Activated T-cell treated with anti-CD3 and anti-CD28 coated beads for 48 hours (primary cell): ENCODE measurements around the gene CCDC15.

Experiments used
- DNase-seq: peaks from one replicate; pipeline ENCODE4 v3.0.0-alpha.2; 2020; ENCODE audit warnings: low read depth

CCDC15 gene, protein sequence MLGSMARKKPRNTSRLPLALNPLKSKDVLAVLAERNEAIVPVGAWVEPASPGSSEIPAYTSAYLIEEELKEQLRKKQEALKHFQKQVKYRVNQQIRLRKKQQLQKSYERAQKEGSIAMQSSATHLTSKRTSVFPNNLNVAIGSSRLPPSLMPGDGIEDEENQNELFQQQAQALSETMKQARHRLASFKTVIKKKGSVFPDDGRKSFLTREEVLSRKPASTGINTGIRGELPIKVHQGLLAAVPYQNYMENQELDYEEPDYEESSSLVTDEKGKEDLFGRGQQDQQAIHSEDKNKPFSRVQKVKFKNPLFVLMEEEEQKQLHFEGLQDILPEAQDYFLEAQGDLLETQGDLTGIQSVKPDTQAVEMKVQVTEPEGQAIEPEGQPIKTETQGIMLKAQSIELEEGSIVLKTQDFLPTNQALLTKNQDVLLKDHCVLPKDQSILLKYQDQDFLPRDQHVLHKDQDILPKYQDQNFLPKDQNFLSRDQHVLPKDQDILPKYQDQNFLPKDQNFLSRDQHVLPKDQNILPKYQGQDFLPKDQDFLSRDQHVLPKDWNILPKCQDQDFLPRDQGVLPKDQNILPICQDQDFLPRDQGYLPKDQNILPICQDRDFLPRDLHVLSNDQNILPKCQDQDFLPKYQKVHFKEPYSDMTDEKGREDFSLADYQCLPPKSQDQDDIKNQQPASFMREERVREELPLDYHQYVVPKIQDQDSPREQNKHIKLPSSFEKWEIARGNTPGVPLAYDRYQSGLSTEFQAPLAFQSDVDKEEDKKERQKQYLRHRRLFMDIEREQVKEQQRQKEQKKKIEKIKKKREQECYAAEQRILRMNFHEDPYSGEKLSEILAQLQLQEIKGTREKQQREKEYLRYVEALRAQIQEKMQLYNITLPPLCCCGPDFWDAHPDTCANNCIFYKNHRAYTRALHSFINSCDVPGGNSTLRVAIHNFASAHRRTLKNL

DNA sequence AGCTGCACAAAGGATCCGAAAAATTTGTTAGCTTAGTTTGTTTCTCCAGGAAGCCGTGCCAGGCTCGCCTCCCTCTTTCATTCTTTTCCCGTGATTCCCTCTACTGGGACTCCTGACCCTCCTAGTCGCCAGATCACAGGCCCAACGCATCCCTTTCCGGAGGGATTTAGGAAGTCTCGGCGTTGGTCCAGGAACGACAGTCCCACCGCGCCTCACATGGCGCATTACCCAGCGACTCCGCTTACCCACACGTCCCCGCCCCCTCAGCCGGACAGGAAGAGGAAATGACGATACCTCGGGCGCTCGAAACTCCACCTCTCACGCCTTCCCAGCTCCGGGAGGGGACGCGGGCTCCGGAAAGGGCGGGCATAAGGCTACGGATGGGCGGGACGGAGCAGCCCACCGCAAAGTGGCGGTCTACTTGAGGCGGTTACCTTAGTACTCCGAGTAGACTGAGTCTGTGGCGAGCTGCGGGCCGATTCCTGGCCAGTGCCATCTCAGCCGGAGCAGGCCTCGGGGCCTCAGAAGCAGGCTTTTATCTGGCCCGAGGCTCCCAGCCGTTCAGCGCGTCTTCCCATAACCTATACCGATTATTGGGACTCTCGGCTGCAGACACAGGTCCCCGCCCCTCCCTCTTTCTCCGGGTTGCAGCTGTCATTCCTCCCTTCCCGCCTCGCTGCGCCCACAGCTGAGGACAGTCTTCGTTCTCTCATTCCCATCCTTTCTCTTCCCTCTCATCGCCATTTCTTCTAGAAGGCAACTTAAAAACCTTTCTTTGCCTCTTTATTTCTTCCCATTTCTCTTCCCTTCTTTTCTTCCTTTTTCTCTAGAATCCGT, at the start of gene CCDC15:
Gene CCDC15, plus strand, starts transcription at position 450 of the 837 bp plus-strand sequence. CDS start 531 bp downstream, outside the sequence.
- DNase-seq, result peak; percentile 93

DNA sequence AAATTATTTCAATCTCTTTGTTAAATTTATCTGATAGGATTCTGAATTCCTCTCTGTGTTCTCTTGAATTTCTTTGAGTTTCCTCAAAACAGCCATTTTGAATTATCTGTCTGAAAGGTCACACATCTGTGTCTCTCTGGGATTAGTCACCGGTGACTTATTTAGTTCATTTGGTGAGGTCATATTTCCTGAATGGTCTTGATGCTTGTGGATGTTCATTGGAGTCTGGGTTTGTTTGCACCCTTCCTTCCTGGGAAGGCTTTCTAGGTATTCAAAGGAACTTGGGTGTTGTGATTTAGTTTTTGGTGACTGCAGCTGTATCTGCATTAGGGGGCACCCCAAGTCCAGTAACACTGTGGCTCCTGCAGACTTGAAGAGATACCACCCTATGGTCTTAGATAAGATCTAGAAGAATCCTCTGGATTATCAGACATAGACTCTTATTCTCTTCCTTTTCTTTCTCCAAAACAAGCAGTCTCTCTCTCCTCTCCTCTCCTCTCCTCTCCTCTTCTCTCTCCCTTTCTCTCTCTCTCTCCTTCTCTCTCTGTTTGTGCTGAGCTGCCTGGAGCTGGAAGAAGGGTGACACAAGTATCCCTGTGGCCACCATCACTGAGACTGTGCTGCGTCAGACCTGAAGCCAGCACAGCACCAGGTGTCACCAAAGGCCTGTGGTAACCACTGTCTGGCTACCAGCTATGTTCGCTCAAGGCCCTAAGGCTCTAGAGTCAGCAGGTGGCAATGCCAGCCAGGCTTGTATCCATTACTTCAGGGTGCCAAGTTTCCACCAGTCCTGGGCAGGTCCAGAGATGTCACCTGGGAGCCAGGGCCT, 38.2 kb upstream of the CCDC15 start:
- no peak for DNase-seq

DNA sequence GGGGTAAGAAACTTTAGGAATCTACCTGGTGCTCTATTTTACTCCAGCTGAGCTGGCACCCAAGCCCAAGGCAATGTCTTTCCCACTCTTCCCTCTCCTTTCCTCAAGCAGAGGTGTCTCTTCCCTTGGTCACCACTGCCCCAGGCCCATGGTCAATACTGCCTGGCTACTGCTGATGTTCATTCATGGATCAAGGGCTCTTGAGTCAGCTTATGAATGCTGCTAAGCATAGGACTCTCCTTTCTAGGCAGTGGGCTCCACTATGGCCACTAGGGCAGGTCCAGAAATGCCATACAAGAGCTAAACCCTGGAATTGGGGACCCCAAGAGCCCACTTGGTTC, 37.7 kb upstream of the CCDC15 start:
- DNase-seq, result no peak

GRCh38 chr11:124917115-124917637, 36.8 kb upstream of the CCDC15 start:
- no peak for DNase-seq

DNA sequence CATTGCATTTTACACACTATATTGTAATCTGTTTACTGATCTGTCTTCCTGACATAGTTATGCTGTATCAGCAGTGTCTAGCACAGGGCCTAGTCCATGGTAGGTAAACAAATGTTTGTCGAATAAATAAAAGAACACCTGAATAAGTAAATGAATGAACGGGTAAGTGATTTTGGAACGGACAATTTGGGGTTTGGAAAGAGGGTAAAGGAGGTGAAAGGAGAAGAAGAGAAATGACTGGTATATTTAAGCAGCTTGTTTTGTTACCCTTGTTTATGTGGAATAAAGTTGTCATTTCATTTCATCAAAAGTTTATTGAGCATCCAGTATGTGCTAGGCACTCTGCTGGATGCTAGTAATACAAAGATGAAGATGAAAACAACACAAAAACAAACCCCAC, 35.1 kb upstream of the CCDC15 start, which contains the start of gene HEPN1:
Gene HEPN1, plus strand, starts transcription at position 301 of the 400 bp plus-strand sequence.
- no peak for DNase-seq

- DNase-seq, result no peak
Observed at GRCh38 chr11:124919898-124920297, 34.1 kb upstream of the CCDC15 start.

GRCh38 chr11:124920356-124920755, 33.6 kb upstream of the CCDC15 start:
- no peak for DNase-seq

GRCh38 chr11:124920870-124921609, 33.0 kb upstream of the CCDC15 start:
- peak; percentile 67 for DNase-seq

DNA sequence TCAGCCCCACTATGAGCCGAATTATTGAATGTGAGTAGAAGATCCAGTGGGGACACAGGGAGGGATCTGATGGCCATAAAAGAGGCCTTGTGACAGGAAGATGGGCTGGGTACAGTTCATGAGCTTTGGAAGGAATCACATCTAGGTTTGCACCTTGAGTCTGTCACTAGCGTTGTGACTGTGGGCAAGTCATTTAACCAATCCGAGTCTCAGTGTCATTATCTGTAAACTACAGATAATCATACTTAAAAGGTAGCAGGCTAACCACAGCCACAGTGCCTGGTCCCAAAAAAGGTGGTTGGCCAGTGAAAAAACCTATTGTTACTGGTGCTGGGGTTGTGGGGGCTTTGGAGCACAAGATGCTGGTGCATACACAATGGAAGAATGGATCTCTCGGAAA, 31.2 kb upstream of the CCDC15 start:
- DNase-seq, result no peak

DNA sequence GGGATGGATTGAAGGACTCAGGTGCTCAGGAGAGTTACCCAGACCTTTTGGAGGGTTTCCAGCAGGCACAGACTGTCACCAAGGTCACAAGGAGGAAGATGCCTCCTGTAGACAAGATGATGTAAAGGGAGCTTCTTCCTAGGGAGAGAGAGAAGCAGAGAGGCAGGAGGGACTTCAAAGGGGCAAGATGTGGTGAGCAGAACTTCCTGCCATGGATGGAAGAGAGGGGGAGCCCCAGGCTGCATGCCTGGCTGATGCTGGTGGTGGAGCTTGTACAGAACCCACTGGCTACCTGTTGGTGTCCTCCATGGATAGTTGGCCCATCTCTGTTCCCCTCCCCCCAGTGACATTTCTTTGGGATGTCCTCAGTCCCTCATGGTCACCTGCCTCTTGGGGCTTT, 30.7 kb upstream of the CCDC15 start:
- no peak for DNase-seq

DNA sequence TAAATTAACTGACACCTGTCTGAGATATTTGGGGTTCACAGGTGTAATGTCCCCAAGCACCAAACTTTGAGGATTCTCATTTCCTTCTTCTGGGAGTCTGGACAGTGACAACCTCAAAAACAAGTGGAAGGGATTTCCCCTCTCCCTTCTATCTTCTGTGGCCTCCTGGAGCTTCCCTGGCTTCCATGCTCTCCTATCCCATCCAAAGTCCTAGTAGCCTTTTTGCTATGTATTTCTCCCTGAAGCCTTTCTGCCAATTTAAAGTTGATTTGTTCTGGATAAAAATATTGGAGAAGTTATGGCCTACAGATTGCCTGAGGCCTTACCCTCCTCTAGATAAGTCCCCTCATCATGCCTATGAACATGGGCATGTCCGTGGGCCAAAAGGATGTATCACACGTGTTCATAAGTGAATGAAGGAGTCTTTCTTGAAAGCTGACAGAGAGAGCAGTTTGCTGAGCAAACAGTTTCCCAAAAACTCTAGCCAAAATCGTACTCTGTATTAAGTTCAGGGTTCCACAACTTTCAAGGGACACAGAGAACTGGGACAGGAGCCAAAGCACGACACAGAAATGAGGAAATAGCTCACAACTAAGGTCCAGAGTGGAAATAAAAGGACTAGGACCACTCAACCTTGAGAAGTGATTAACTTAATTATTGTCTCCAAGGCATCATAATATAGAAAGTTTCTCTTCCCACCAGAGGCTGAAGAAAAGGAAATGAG, 24.9 kb upstream of the CCDC15 start:
- DNase-seq, result no peak

GRCh38 chr11:124930799-124931198, 23.2 kb upstream of the CCDC15 start:
- DNase-seq, result no peak

- DNase-seq, result no peak
Observed at GRCh38 chr11:124934862-124935547, 19.0 kb upstream of the CCDC15 start.

GRCh38 chr11:124935548-124936514, 18.2 kb upstream of the CCDC15 start, which contains the start of gene HEPACAM:
TSS of gene HEPACAM (minus strand) at chr11:124936047. CDS start at chr11:124936006, 41 bp downstream.
- no peak for DNase-seq

DNA sequence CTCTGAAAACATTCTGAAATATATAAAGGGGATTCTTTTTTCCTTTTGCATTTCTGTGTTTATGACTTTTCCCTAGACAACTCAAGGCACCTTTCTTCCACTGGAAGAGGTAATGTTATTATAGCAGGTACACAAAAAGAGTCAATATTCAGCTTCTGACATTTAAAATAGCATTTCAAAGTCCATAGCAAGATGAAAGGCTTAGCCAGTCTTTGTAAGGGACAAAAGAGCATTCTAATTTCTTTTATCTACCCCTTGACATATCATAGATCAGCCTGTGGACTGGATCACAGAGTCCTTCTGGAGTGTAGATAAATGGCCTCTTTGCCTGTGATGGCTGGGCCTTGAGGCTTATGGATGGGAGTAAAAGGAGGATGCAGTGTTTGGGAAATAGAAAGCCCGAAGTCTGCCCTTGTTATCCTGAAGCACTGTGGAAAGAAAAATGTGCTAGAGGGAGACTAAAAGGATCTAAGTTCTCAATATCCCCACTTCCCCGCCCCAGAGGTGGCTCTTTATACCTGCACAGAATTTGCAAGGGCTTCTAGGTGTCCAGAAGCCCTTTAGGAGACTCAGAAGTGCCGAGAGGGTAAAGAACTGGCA, 16.6 kb upstream of the CCDC15 start:
- no peak for DNase-seq

DNA sequence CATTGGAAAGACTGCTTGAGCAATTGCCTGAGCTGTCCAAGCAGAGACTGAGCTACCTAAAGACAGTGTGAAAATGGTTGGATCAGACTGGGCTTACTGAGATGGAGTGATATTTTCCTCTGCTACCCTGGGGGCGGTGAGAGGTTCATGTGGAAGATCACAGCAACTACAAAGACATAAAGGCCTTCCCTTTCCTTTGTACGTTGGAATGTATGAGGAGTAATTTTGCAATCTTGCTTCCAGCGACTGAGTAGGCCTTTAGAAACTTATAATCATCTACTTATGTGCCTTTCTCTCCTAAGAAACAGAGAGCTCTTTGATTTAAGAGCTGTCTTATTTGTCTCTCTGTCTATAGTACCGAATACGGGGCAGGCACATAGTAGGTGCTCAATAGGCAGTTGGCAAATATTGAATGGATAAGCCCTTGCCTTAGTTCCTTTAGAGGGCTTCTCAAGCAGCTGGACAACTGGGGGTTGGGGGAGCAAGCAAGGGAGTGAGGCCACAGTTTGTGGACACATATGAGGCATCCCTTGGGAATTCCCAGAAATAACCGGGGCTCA, 15.7 kb upstream of the CCDC15 start:
- no peak for DNase-seq

DNA sequence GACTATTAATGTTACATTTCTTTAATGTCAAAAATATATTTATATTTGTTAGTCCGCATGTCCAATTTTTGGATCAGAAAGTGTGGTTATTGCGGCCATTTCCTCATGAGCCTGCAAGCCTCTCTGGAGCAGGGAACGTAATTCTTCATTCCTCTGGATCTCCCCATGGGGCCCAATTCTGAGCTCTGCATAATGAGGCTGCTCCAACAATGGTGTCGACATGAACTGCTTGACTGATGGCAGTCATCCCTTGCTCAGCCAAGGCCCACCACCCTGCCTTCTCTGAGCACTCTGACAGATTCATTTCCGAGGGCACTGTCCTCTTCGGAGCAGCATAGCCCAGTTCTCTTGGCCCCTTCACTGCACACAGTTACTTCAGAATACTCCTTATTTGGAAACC, 15.0 kb upstream of the CCDC15 start:
- DNase-seq, result no peak
